Ascending aorta (tissue), 2 donors: ENCODE data around the gene TBX19. TPM values are rescaled to one million over a fixed set of nuclear protein-coding genes. Genes with fewer than 3 reads are reported as not detected.

Source experiments
- DNase-seq, 2 donors: peaks; one replicate each; pipeline ENCODE4 v3.0.0-alpha.2; 2019; ENCODE audit warnings: low spot score in 2 of 2
- H3K27ac ChIP-seq, 2 donors: fragments of 200-600 bp; sonication (generic); one replicate each; pipeline ENCODE4 v1.5.1; 2016 to 2017; ENCODE audit warnings: mild to moderate bottlenecking in 1 of 2
- H3K27me3 ChIP-seq: fragments of 200-600 bp; sonication (generic); one replicate; pipeline ENCODE4 v1.5.1; 2017
- H3K36me3 ChIP-seq, 2 donors: fragments of 200-600 bp; sonication (generic); one replicate each; pipeline ENCODE4 v1.5.1; 2016
- H3K4me1 ChIP-seq, 2 donors: fragments of 200-600 bp; sonication (generic); one replicate each; pipeline ENCODE4 v1.5.1; 2016 to 2017; ENCODE audit warnings: mild to moderate bottlenecking in 1 of 2
- H3K4me3 ChIP-seq, 2 donors: fragments of 200-600 bp; sonication (generic); one replicate each; pipeline ENCODE4 v1.5.1; 2016 to 2017; ENCODE audit warnings: mild to moderate bottlenecking in 1 of 2
- H3K9me3 ChIP-seq, 2 donors: fragments of 200-600 bp; sonication (generic); one replicate each; pipeline ENCODE4 v1.5.1; 2016
- intact Hi-C: fragments of 100-400 bp; cut with DNase I; formaldehyde crosslinking; loops from one replicate; pipeline ENCODE4 v1.15.1; 2023
- total RNA-seq: library from RNA; depleted of rRNA; stranded (reverse); fragments of >200 nt; gene quantifications from one replicate; pipeline ENCODE4 v1.1.0, GENCODE V29; 2016
- TF ChIP-seq, protein P1 (sequence below), 3 experiments: fragments of 200-600 bp in 2 of 3; fragments of 450-650 bp in 1 of 3; sonication (generic) in 2 of 3; IDR thresholded peaks; one replicate each; pipeline ENCODE4 v1.5.1; 2016 to 2019; ENCODE audit warnings: antibody characterized with exemption in 3 of 3, mild to moderate bottlenecking in 1 of 3, moderate library complexity in 1 of 3

The TBX19 gene
- total RNA-seq, 1 donor from 2014 or later = 0.64 TPM

DNA sequence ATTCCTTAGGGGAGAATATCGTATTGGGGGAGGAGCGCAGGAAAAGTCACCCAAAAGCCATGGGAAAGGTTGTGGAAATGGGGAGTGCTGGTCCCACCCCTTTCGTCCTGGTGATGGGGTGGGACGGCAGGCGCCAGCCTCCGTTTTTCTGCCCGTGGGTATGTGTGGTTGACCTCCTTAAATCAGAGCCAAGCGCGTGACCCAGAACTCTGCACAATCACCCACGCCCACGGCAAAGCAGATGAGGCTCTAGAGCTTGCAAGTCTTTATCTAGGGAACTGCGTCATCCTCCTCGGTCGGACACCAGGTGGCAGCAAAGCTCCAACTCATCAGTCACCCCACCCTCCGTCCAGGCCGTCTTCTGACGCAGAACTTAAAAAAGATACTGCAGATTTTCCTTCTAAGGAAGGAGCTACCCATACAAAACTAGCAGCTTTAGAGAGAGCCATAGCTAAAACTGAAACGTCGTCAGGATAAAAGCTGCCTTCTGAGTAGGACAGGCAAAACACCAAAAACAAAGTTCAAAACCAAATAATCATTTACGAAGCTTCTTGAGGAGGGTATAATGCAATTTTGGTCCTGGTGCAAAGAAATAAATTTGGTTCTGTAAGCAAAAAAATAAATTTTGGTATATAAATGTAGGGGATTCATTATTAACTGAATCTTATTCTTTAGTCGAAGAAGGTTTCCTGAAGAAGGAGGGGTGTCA is 62.0 kb downstream of the TBX19 start:
- DNase-seq = peak; percentile 54 to 94
- H3K4me1 ChIP-seq = peaks cover 0 to 8% of the 10 kb centered on the region in 2 donors
- peak overlapping the region; percentile 65 to 78 for H3K27ac ChIP-seq
- H3K4me3 ChIP-seq = peak overlapping the region; percentile 13 to 49
- TF ChIP-seq, protein P1, sequence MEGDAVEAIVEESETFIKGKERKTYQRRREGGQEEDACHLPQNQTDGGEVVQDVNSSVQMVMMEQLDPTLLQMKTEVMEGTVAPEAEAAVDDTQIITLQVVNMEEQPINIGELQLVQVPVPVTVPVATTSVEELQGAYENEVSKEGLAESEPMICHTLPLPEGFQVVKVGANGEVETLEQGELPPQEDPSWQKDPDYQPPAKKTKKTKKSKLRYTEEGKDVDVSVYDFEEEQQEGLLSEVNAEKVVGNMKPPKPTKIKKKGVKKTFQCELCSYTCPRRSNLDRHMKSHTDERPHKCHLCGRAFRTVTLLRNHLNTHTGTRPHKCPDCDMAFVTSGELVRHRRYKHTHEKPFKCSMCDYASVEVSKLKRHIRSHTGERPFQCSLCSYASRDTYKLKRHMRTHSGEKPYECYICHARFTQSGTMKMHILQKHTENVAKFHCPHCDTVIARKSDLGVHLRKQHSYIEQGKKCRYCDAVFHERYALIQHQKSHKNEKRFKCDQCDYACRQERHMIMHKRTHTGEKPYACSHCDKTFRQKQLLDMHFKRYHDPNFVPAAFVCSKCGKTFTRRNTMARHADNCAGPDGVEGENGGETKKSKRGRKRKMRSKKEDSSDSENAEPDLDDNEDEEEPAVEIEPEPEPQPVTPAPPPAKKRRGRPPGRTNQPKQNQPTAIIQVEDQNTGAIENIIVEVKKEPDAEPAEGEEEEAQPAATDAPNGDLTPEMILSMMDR (IDR thresholded peaks at IDR 0.05) = peak; percentile 72 to 78 (median 75)
- H3K9me3 ChIP-seq = peaks cover 0 to 4% of the 10 kb centered on the region in 2 donors
- intact Hi-C loops = loop anchor here (2.0 to 10.0 kb wide), 5 partner anchors 85 to 1005 kb away; partner anchors contain the start of gene ATP1B1
- no peaks in the 10 kb centered on the region for H3K27me3 ChIP-seq
- no peaks in the 10 kb centered on the region for H3K36me3 ChIP-seq

DNA sequence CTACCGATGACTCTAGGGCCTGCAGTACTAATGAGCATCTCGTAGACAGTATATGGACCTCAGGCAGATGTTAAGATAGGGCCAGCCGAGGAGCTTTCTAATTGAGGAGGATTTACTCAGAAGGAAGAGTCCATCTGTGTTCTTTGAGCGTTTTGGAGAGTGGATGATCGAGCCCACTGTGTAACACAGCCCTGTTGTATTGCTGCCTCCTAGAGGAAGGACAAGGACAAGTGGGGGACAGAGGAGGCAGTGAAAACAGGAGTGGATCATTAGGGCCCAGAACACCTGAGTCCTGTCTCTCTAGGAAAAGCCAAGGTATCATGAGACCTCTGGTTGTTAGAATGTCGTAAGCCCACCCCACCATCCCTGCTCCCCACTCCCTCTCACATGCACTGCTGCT is 62.9 kb downstream of the TBX19 start:
- H3K9me3 ChIP-seq = peaks cover 0 to 4% of the 10 kb centered on the region in 2 donors
- no peaks in the 10 kb centered on the region for H3K36me3 ChIP-seq
- intact Hi-C loops = loop anchor here (2.0 to 10.0 kb wide), 5 partner anchors 84 to 1004 kb away; partner anchors contain the start of gene ATP1B1
- H3K4me3 ChIP-seq = no peak overlapping the region
- H3K27ac ChIP-seq = peak overlapping the region; percentile 65 to 78
- TF ChIP-seq, protein P1 (IDR thresholded peaks at IDR 0.05) = no peak
- peaks cover 0 to 8% of the 10 kb centered on the region in 2 donors for H3K4me1 ChIP-seq
- H3K27me3 ChIP-seq = no peaks in the 10 kb centered on the region
- no peak for DNase-seq

DNA sequence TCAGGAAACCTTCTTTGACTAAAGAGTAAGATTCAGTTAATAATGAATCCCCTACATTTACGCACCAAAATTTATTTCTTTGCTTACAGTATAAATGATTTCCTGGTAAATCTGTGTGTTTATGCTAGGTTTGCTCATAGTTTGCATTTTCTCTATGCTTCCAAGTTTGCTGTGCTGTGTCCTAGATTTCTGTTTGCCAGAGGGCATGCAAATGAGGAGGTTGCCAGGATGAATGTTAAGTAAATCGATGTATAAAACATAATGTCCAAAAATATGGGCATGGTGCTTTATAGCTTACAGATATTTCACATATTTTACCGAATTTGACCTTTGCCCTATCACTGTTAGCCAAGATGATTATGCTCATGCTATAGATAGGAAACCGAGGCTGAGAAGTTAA is 63.8 kb downstream of the TBX19 start:
- Histone ChIP-seq H3K36me3 (no peaks in the 10 kb centered on the region), H3K4me1 (peaks cover 0 to 8% of the 10 kb centered on the region in 2 donors), H3K27me3 (no peaks in the 10 kb centered on the region), H3K27ac (no peak overlapping the region), H3K9me3 (peaks cover 0 to 4% of the 10 kb centered on the region in 2 donors), H3K4me3 (no peak overlapping the region)
- TF ChIP-seq, protein P1 (IDR thresholded peaks at IDR 0.05) = no peak
- intact Hi-C loops = loop anchor here (5.0 to 10.0 kb wide), 4 partner anchors 83 to 1003 kb away; partner anchors contain the start of gene ATP1B1
- no peak for DNase-seq

DNA sequence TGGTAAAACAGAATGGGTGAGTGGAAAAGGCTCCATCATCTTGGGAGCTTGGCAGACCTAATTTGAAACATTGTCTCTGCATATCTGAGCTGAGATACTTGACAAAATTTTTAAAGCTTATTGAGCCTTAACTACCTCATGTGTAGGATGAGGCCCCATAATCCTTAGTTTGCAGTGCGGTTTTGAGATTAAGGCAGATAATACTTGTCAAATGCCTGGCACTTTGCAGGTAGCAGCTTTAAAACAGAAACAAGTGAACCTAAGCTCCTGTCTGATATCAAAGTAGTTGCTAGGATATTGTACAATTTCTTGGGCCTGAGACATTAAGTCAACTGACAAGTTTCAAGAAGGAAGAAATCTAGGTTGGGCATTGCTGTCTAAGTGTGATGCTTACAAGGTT is 65.3 kb downstream of the TBX19 start:
- no peak for DNase-seq
- Histone ChIP-seq H3K27me3 (no peaks in the 10 kb centered on the region), H3K4me1 (peaks cover 0 to 8% of the 10 kb centered on the region in 2 donors), H3K27ac (no peak overlapping the region), H3K36me3 (no peaks in the 10 kb centered on the region), H3K9me3 (peaks cover 0 to 4% of the 10 kb centered on the region in 2 donors), H3K4me3 (no peak overlapping the region)
- intact Hi-C loops = loop anchor here (10.0 kb wide), 2 partner anchors 259 to 759 kb away; partner anchors contain the start of gene ATP1B1
- TF ChIP-seq, protein P1 (IDR thresholded peaks at IDR 0.05) = no peak

DNA sequence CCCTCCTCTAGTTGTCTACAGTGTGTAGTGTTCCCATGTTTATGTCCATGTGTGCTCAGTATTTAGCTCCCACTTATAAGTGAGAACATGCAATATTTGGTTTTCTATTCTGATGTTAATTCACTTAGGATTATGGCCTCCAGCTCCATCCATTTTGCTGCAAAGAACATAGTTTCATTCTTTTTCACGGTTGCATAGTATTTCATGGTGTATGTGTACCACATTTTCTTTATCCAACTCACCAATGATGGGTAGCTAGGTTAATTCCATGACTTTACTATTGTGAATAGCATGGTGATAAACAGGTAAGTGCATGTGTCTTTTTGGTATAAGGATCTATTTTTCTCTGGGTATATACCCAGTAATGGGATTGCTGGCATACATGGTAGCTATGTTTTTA is 67.0 kb downstream of the TBX19 start:
- H3K27me3 ChIP-seq = no peaks in the 10 kb centered on the region
- intact Hi-C loops = loop anchor here (10.0 kb wide), 2 partner anchors 257 to 757 kb away; partner anchors contain the start of gene ATP1B1
- no peaks in the 10 kb centered on the region for H3K36me3 ChIP-seq
- TF ChIP-seq, protein P1 (IDR thresholded peaks at IDR 0.05) = no peak
- H3K9me3 ChIP-seq = no peaks in the 10 kb centered on the region
- H3K4me1 ChIP-seq = peaks cover 0 to 8% of the 10 kb centered on the region in 2 donors
- peak overlapping the region in 1 of 2 donors; percentile 46 for H3K4me3 ChIP-seq
- no peak overlapping the region for H3K27ac ChIP-seq
- no peak for DNase-seq
